Activated CD4-positive, CD25-positive, alpha-beta regulatory T cell treated with anti-CD3 and anti-CD28 coated beads, Interleukin-2, amount 50 U/mL, for 16 hours (primary cell): ENCODE results near the gene IL17RE.
A peak's percentile ranks its signal among the peaks of the same experiment; 100 is the strongest.
"Not testable (repeated sequence)": the region's sequence is repeated elsewhere in the genome, so short reads cannot be mapped to it uniquely, and the experiment has no call there.

Experiments used
- DNase-seq: peaks from one replicate; pipeline ENCODE4 v3.0.0-alpha.2; 2020; ENCODE audit warnings: low read depth, low spot score

Gene IL17RE

GRCh38 chr3:9881441-9881840, 21.2 kb upstream of the IL17RE start:
- no peak for DNase-seq

DNA sequence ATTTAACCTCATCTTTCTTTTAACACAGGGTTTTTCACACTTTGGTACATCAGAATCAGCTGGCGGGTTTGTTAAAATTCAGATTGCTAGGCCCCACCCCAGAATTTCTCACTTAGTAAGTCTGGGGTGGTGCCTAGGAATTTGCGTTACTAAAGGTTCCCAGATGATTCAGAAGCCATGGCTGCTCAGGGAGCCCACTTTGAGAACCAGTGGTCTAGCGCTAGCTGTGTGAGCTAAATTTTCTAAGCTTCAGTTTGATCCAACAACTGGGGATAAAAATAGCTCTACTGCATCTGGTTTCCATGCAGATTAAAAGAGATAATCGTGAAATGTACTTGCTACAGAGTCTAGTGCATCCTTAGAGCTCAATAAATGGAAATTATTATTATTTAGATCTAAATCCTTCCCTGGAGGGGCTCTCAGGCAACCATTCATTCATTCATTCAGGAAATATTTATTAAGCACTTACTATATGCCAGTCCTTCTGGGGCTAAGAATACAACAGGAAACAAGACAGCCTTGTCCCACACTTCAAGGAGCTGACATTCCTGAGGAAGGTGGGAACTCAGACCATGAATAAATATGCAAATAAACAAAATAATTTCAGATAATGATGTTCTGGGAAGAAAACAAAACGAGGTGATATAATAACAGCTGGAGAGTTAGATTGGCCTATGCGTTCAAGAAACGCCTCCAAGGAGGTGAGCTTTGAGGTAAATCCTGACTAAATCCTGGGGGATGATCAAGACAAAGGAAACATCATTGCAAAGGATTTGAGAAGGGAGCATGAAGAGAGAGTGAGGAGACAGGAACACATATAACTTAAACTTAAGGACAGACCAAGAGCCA, 18.7 kb upstream of the IL17RE start:
- no peak for DNase-seq

DNA sequence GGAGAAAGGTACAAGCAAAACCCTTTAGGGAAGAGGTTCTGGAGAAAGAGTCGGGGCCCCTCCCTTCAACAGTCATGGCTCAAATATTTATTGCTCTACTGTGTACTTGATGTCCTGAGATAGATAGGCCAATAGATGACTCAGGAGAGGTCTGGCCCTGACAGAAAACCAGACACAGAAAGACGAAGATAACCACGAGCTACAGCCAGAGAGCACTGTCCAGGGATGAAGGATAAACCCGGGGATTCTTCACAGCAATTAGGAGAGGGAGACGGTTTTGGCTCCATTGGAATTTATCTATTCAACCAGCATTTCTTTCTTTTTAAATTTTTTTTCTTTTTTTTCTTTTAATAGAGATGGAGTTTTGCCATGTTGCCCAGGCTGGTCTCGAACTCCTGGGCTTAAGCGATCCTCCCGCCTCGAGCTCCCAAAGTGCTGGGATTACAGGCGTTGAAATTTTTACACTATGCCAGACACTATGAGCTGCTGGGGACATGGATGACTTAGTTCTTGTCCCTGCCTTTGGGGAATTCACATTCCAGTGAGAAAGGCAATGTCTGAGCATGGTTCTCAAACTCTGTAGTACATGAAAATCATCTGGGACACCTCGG, 18.0 kb upstream of the IL17RE start:
- no peak for DNase-seq

DNA sequence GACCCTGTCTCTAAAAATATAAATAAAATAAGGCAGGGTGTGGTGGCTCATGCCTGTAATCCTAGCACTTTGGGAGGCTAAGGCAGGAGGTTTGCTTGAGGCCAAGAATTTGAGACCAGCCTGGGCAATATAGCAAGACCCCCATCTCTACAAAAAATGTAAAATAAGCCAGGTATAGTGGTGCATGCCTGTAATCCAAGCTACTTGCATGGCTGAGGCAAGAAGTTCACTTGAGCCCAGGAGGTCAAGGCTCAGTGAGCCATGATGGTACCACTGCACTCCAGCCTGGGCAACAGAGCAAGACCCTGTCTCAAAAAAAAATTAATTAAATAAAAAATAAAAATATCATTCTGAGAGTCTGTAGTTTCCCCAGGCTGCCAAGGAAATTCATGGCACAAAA, 16.3 kb upstream of the IL17RE start:
- DNase-seq, result no peak

DNA sequence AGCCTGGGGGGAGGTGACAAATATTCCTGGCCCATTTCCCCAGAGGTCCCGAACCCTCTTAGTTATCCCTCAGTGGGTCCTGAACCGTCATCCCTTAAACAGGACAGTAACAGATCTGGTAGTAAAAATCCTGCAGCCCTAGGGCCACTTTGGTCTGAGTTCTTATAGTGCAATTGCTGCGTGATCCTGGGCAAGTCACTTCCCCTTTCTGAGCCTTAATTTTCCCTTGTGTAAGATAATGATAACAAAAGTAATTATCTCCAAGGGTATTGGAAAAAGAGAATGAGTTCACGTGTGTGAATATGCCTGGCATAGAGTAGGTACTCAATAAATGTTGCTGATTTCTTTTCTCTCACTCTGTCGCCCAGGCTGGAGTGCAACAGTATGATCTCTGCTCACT, 15.2 kb upstream of the IL17RE start:
- DNase-seq, result no peak

- no peak for DNase-seq
Measured at GRCh38 chr3:9888540-9888939, 14.1 kb upstream of the IL17RE start.

GRCh38 chr3:9889405-9889804, 13.2 kb upstream of the IL17RE start:
- no peak for DNase-seq

- DNase-seq, result peak; percentile 76
Measured at GRCh38 chr3:9890249-9891071, 12.2 kb upstream of the IL17RE start, which contains the start of gene JAGN1. Gene JAGN1 (plus strand): TSS chr3:9890610. CDS start chr3:9890723, 113 bp downstream.

DNA sequence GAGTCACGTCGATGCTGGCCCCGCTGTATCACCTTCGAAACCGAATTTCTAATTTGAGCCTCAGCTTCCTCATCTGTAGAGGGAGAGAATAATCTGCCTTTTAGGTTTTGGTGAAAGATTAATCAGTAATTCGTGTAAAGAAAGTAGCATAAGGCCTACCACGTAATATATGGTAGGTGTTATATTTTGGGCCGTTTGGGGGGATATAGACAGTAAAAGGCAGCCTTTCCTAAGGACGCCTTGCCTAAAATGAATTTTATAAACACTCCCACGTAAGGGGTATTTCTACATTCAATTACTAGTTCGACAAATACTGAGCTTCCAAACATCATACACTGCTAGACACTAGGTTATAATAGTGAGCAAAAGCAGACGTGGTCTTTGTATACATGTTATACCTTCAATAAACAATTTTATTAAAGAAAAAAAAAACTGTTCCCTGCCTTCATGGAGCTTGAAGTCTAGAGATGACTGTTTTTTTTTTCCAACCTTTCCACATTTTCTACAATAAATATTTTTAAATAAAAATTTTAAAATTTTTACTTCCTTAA, 11.5 kb upstream of the IL17RE start:
- no peak for DNase-seq

GRCh38 chr3:9893739-9894138, 8.9 kb upstream of the IL17RE start:
- no peak for DNase-seq

- not testable (repeated sequence) for DNase-seq
Measured at GRCh38 chr3:9895715-9896114, 6.9 kb upstream of the IL17RE start.

GRCh38 chr3:9896755-9897407, 5.8 kb upstream of the IL17RE start:
- not testable (repeated sequence) for DNase-seq

DNA sequence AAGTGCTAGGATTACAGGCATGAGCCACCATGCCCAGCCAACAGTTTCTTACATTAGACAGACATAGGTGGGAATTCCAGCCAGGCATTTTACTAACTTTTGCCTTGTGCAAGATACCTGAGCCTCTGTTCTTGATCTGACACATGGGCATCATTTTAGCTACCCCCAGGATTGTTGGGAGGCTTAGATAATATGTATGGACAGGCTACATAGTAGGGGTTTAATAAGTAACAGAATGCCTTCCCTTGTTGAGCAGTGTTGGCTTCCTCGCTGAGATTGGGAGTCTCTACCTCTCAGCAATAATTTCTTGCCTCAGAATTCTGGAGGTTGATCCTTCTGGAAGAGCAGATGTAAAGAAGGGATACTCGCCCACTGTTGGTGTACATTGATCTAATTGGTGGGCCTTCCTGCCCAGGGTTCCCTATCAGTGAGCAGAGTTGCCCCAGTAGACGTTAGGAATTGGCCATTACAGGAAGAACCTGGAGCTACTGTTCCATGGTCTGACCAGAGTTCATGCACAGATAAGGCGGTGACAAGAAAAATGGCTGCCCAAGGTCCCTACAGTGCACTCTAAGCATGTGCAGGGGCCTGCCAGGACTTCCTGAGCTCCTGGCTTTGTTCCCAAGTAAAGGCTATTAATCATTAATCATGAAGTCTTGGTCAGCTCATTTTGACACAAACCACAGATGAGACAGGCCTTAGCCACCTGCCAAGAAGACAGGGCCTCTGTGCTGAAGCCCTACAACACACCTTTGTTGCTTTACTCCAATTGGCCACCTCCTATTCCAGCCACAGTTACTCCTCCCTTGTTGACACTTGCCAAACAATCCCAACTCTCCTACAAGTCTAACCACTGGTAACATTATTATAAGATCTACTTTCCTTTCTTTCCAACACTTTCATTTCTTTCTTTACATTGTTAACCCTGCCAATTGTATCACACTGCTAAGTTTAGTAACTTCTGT, 5.0 kb upstream of the IL17RE start:
- no peak for DNase-seq

DNA sequence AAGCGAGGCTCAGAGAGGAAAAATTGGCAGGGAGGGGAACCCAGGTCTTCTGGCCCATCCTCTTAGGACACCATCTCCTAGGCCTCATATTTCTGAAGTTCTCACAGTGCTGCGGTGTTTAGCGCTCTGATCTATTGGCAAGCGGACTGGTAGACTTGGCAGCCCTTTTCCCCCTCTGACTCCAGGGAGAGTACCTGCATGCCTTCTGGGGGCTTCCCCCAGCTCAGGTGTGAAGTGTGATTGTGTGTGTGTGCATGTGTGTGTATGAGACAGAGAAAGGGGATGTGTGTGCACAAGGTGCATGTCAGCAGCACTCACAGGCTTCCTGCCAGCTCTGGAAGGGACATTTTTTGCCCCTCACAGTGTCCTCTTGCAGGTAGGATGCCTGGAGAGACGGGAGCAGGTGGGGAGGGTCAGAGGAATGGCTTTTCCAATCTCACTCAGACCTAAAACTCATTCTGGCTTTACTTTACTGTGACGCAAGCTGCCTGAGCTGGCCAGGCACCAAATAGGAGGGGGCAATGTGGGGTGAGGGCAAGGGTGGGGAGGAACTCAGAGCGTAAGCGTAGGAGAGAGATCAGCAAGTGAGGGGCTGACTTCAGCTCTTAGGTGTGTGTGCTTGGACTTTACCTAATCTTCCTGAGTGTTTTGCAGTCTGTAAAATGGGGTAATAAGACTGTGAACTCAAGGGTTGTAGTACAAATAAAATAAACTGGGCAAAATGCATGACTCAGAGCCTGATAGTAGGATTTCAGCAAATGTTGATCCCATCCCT, 4.0 kb upstream of the IL17RE start:
- DNase-seq, result no peak

GRCh38 chr3:9899289-9899791, 3.3 kb upstream of the IL17RE start:
- no peak for DNase-seq

DNA sequence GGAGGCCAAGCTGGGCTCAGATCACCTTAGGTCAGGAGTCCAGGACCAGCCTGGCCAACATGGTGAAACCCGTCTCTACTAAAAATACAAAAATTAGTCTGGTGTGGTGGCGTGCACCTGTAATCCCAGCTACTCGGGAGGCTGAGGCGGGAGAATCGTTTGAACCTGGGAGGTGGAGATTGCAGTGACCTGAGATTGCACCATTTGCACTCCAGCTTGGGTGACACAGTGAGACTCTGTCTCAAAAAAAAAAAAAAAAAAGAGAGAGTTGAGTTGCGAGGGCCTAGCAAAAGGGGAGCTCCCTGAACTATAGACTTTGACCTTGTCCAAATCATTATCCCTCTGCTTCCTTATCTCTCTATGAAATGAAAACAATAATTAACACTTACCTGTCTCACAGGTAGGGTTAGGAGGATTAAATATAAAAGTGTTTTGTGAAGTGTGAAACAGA, 1.7 kb upstream of the IL17RE start:
- DNase-seq, result not testable (repeated sequence)

DNA sequence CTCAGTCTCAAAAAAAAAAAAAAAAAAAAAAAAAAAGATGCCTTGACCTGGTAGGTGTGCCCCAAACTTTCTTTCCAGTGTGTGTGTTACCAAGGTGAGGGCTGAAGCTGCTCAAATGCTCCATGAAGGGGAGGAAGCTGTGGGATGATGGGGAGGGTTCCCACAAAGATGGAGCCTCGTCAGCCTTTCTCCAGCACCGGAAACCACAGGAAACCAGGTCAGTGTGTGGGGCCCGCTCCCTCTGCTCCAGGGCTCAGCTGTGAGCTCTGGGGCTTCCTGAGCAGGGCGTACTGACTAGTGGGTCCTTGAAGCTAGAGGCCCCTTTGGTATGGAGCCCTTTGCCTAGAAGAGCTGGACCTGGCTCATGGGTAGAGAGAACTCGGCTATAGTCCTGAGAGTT, 681 bp upstream of the IL17RE start:
- no peak for DNase-seq

- no peak for DNase-seq
Measured at GRCh38 chr3:9903238-9903624, 583 bp downstream of the IL17RE start.

GRCh38 chr3:9903904-9904303, 1.3 kb downstream of the IL17RE start:
- DNase-seq, result no peak
